GM10248 (cell line): ENCODE data around the gene PFN3.

Experiments used
- CTCF ChIA-PET: fragments of 300-600 bp; sonication (Branson Sonifier 250); formaldehyde crosslinking; extraction: SDS; loops from one replicate; lab custom pipeline; 2021; ENCODE audit warnings: antibody characterized with exemption; lab: Yijun Ruan, JAX
- POLR2A ChIA-PET: fragments of 350-650 bp; sonication (Branson Sonifier 250); formaldehyde crosslinking; extraction: SDS; loops from one replicate; lab custom pipeline; 2020; ENCODE audit warnings: antibody characterized with exemption; lab: Yijun Ruan, JAX
- DNase-seq: peaks from one replicate; pipeline ENCODE4 v3.0.0; 2012; ENCODE audit errors: extremely low spot score
- CTCF ChIP-seq: IDR thresholded peaks from 2 replicates; pipeline ENCODE4 v1.5.1; 2012; ENCODE audit warnings: mild to moderate bottlenecking, low read depth; ENCODE audit errors: extremely low read depth, missing control alignments, control extremely low read depth

The PFN3 gene

GRCh38 chr5:177358370-177358819 lies 42.1 kb downstream of the PFN3 start:
- ChIA-PET CTCF (interaction anchor here (1.1 to 35.5 kb wide), 8 partner anchors 16 to 97 kb away, joined by 3 to 734 read pairs (median 4); partner anchors contain the start of gene SLC34A1), POLR2A (interaction anchor here (0.5 to 0.9 kb wide), 3 partner anchors 31 to 71 kb away, joined by 4 to 12 read pairs (median 5); no protein-coding TSS in a partner anchor)
- no peak for TF ChIP-seq CTCF
- no peak for DNase-seq

GRCh38 chr5:177357459-177358351 lies 42.8 kb downstream of the PFN3 start, which contains the start of gene RGS14:
Gene RGS14 (plus strand): TSS chr5:177357924. CDS start chr5:177358025, 101 bp downstream.
- TF ChIP-seq CTCF, result no peak
- CTCF ChIA-PET, result interaction anchor here (1.0 to 35.5 kb wide), 8 partner anchors 16 to 98 kb away, joined by 3 to 734 read pairs (median 5); partner anchors contain the start of gene SLC34A1
- DNase-seq, result peak; percentile 92
- POLR2A ChIA-PET, result interaction anchor here (0.6 to 0.9 kb wide), 2 partner anchors 32 to 71 kb away, joined by 5 to 12 read pairs; no protein-coding TSS in a partner anchor

GRCh38 chr5:177357146-177357458 lies 43.4 kb downstream of the PFN3 start:
- ChIA-PET CTCF (interaction anchor here (0.7 to 35.5 kb wide), 5 partner anchors 24 to 98 kb away, joined by 3 to 734 read pairs (median 9); partner anchors contain the start of gene SLC34A1), POLR2A (no interaction called here)
- DNase-seq, result no peak

GRCh38 chr5:177356746-177357145 lies 43.7 kb downstream of the PFN3 start:
- CTCF ChIA-PET, result interaction anchor here (0.7 to 35.5 kb wide), 4 partner anchors 24 to 98 kb away, joined by 3 to 734 read pairs (median 6); partner anchors contain the start of gene SLC34A1
- DNase-seq, result no peak
- POLR2A ChIA-PET, result no interaction called here
- no peak for TF ChIP-seq CTCF

More at GRCh38 chr5:177357146-177357458, 43.4 kb downstream of the PFN3 start:
- TF ChIP-seq CTCF, result no peak

- POLR2A ChIA-PET, result no interaction called here
- TF ChIP-seq CTCF, result no peak
- CTCF ChIA-PET, result interaction anchor here (0.9 to 35.5 kb wide), 3 partner anchors 25 to 99 kb away, joined by 4 to 734 read pairs (median 9); partner anchors contain the start of gene SLC34A1
Measured at GRCh38 chr5:177355868-177356168, 44.6 kb downstream of the PFN3 start.

GRCh38 chr5:177355162-177355867 lies 45.1 kb downstream of the PFN3 start:
- POLR2A ChIA-PET, result no interaction called here
- TF ChIP-seq CTCF, result no peak
- no peak for DNase-seq
- CTCF ChIA-PET, result interaction anchor here (0.9 to 35.5 kb wide), 3 partner anchors 26 to 100 kb away, joined by 4 to 734 read pairs (median 9); partner anchors contain the start of gene SLC34A1

More at GRCh38 chr5:177355868-177356168, 44.6 kb downstream of the PFN3 start:
- no peak for DNase-seq
